ENCODE results near the gene SACM1L.

The SACM1L gene

DNA sequence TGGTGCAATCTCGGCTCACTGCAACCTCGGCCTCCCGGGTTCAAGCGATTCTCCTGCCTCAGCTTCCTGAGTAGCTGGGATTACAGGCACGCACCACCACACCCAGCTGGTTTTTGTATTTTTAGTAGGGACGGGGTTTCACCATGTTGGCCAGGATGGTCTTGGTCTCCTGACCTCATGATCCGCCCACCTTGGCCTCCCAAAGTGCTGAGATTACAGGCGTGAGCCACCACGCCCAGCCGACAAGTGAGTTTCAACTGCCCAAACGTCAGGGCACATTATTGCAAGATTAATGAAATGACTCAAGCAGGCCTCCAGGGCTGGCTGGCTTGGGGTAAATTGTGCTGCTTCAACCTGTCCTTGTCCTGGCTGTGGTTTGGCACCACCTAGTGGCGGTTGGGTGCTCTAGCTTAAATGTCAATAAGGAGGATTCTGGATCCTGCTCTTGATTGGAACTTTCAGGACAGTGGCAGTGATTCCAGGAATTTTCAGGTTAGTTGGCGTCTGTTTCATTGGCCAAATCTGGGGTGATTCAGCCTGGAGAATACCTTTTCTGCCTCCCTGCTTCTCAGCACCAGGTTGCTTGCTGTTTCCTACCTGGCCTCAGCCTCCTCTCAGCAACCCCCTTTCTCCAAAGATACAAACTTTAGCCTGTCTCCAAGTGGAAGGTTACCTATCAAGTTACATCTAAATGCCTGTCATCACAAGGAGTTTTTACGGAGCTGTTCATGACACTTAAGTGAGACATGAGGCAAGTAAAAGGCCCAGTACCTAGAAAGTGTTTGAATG, 32.4 kb upstream of the SACM1L start:
- H3K4me3 ChIP-seq (replicated peaks; ENCODE audit: low read depth, low read length), result no peak overlapping the region
- TF ChIP-seq CTCF (IDR thresholded peaks at IDR 0.05; ENCODE audit: low read length, missing control alignments), result peak; percentile 97
- peak; percentile 98 for DNase-seq (ENCODE audit: low read depth)

- no peak for TF ChIP-seq CTCF (IDR thresholded peaks at IDR 0.05; ENCODE audit: low read length, missing control alignments)
- DNase-seq (ENCODE audit: low read depth), result no peak
- no peak overlapping the region for H3K4me3 ChIP-seq (replicated peaks; ENCODE audit: low read depth, low read length)
Observed at GRCh38 chr3:45657853-45658252, 31.3 kb upstream of the SACM1L start.

GRCh38 chr3:45659661-45660566, 29.3 kb upstream of the SACM1L start:
- TF ChIP-seq CTCF (IDR thresholded peaks at IDR 0.05; ENCODE audit: low read length, missing control alignments), result peak; percentile 98
- peak; percentile 79 for DNase-seq (ENCODE audit: low read depth)
- H3K4me3 ChIP-seq (replicated peaks; ENCODE audit: low read depth, low read length), result no peak overlapping the region

DNA sequence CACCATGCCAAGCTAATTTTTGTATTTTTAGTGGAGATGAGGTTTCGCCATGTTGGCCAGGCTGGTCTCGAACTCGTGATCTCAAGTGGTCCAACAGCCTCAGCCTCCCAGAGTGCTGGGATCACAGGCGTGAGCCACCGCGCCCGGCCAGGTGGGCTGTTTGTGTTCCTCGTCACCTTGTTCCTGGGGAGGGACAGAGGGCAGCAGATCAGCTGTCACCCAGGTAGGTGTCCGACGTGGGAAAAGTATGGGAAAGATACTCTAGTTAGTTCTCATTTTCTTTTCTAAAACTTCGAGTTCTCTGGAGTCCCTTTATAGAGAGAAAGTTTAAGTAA, 28.7 kb upstream of the SACM1L start:
- no peak for DNase-seq (ENCODE audit: low read depth)
- TF ChIP-seq CTCF (IDR thresholded peaks at IDR 0.05; ENCODE audit: low read length, missing control alignments), result no peak
- no peak overlapping the region for H3K4me3 ChIP-seq (replicated peaks; ENCODE audit: low read depth, low read length)

- DNase-seq (ENCODE audit: low read depth), result no peak
- peak overlapping the region; percentile 31 for H3K4me3 ChIP-seq (replicated peaks; ENCODE audit: low read depth, low read length)
- no peak for TF ChIP-seq CTCF (IDR thresholded peaks at IDR 0.05; ENCODE audit: low read length, missing control alignments)
Observed at GRCh38 chr3:45664578-45664977, 24.6 kb upstream of the SACM1L start.

GRCh38 chr3:45665101-45665572, 24.1 kb upstream of the SACM1L start:
- no peak overlapping the region for H3K4me3 ChIP-seq (replicated peaks; ENCODE audit: low read depth, low read length)
- DNase-seq (ENCODE audit: low read depth), result peak; percentile 53
- peak; percentile 57 for TF ChIP-seq CTCF (IDR thresholded peaks at IDR 0.05; ENCODE audit: low read length, missing control alignments)

All from fibroblast of pulmonary artery (primary cell).